Left renal pelvis (tissue), 4 donors: ENCODE results near the gene SERPINB1. TPM values are rescaled to one million over a fixed set of nuclear protein-coding genes. Genes with fewer than 3 reads are reported as not detected.
"Not testable (repeated sequence)": the region's sequence is repeated elsewhere in the genome, so short reads cannot be mapped to it uniquely, and the experiment has no call there.

Experiments used
- DNase-seq, 4 donors: peaks; one replicate each; pipeline ENCODE4 v3.0.0-alpha.2; 2013; ENCODE audit warnings: low read depth in 4 of 4, low spot score in 3 of 4
- polyA plus RNA-seq, 4 donors: library from polyadenylated mRNA; unstranded; fragments of 120-200 nt; gene quantifications; one replicate each; pipeline ENCODE4 v1.2.1, GENCODE V29; 2013; ENCODE audit not compliant: insufficient read length in 4 of 4

SERPINB1 gene
- 10 to 100 TPM; 21.2 to 26.9 (median 23.6) TPM for polyA plus RNA-seq

DNA sequence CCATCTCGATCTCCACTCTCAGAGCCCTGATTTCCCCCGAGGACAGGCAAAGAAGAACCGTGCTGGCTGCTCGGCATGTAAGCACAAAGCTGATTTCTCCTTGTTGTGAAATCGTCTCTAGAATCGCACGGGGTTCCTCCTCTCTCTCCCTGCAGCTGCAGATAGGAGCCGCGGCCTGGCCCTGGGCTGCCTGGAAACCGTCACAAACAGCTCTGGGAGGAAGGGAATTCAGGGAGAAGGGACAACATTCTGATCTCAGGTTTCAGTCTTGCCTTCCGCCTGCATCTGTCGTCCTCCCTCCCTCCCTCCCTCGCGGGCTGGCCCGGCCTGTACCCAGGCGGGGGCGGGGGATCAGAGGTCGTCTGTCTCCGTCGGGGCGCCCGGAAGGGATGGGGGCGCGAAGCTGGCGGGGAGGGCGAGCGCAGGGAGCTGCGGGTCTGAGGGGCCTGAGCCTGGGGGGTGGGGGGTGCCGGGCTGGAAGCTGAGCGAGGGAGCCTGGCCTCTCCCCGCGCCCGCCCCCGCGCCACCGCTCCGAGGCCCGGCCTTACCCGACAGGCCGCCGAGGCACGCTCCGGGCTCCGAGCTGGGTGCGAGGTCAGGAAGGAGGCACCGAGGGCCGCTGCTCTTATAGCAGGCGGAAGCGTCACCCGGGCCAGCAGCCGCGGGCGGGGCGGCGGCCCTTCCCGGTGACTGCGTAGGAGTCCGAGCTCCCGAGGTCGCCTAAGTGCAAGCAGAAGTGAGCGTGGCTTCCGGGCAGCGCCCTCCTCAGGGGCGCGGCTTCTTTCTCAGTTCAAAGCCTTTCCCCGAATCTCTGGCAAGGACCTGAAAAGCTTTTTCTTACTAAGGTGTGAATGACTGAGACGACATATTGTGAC lies at the start of gene SERPINB1:
SERPINB1 (minus strand) TSS at position 600 of the 875 bp plus-strand sequence. CDS start 1,277 bp downstream, outside the sequence.
- peak in 3 of 4 donors; percentile 74 to 87 (median 77) for DNase-seq

GRCh38 chr6:2890976-2891767 lies 49.5 kb upstream of the SERPINB1 start:
- DNase-seq = no peak

DNA sequence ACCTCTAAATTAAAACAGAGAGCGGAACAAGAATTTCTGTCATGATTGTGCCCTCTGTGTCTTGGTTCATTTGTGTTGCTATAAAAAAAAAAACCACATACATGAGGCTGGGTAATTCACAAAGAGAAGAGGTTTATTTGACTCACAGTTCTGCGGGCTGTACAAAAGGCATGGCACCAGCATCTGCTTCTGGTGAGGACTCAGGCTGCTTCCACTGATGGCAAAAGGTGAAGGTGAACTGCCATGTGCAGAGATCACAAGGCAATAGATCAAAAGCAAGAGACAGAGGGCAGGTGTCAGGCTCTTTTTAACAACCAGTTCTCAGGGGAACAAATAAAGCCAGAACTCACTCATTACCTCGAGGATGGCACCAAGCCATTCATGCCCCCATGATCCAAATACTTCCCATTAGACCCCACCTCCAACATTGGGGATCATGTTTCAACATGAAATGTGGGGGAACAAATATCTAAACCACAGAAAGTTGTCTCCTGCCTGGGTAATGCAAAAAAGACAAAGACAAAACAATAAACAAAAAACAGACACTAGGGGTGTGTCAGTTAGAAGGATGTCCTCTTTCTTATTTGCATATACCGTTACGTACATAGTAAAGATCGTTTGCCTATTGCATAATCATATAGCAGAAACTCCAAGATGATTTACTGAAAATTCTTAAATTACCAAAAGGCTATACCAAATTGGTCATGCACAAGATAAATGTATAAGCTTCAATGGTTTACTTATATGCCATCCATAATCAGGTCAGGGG lies 44.5 kb upstream of the SERPINB1 start:
- DNase-seq = no peak

GRCh38 chr6:2884804-2885203 lies 43.1 kb upstream of the SERPINB1 start:
- DNase-seq = no peak

GRCh38 chr6:2883673-2884072 lies 42.0 kb upstream of the SERPINB1 start:
- DNase-seq = no peak

GRCh38 chr6:2881423-2881822 lies 39.8 kb upstream of the SERPINB1 start:
- no peak for DNase-seq

DNA sequence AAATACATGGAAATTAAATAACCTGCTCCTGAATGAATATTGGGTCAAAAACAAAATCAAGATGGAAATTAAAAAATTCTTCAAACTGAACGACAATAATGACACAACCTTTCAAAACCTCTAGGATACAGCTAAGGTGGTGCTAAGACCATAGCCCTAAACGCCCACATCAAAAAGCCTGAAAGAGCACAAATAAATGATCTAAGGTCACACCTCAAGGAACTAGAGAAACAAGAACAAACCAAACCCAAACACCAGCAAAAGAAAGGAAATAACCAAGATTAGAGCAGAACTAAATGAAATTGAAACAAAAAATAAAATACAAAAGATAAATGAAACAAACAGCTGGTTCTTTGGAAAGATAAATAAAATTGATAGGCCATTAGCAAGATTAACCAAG lies 38.5 kb upstream of the SERPINB1 start:
- DNase-seq = not testable (repeated sequence)

DNA sequence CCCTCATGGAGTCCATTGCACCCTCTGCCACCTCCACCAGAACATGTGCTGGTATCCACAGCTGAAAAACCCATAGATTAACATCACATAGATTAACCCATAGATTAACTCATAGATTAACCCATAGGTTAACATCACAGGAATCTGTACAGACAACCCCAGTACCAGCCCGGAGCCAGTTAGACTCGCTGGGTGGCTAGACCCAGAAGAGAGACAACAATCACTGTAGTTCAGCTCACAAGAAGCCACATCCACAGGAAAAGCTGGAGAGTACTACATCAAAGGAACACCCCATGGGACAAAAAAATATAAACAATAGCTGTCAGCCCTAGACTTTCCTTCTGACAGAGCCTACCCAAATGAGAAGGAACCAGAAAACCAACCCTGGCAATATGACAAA lies 36.3 kb upstream of the SERPINB1 start:
- no peak for DNase-seq

GRCh38 chr6:2877057-2877882 lies 35.6 kb upstream of the SERPINB1 start:
- DNase-seq = no peak

- DNase-seq = no peak
Observed at GRCh38 chr6:2876210-2877056, 34.8 kb upstream of the SERPINB1 start.

- DNase-seq = no peak
Observed at GRCh38 chr6:2875359-2876191, 33.9 kb upstream of the SERPINB1 start.

GRCh38 chr6:2873643-2874042 lies 32.0 kb upstream of the SERPINB1 start:
- no peak for DNase-seq

DNA sequence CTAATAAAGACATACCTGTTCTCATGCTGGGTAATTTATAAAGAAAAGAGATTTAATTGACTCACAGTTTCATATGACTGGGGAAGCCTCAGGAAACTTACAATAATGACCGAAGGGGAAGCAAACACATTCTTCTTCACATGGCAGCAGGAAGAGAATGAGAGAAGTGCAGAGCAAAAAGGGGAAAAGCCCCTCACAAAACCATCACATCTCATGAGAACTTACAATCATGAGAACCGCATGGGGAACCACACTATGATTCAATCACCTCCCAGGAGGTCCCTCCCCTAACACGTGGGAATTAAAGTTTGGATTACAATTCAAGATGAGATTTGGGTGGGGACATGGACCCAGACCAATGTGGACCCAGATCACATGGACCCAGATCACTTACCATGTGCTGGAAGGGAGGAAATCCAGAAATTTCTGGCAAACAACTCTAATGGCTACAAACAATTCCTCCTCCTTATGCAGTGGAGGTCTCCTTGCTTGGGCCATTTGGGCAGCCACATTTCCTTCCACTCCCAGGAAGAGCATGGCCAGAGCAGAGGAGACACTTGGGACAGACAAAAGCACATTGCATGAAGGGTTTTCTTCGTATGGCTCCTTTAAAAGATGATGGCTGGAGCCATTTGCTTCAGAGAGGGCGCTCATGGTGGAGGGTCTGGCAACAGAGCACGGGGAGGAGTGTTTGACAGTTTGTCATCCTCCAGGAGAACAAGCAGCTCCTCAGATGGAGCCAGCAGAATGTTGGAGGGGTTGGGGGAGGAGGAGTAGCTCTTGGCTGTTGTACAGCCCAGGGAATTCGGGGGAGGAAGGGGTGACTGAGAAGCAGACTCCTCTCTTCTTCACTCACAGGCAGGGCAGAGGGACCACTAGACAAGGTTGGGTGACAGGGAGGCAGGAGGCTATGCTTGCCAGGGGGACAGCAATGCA lies 31.0 kb upstream of the SERPINB1 start:
- no peak for DNase-seq

DNA sequence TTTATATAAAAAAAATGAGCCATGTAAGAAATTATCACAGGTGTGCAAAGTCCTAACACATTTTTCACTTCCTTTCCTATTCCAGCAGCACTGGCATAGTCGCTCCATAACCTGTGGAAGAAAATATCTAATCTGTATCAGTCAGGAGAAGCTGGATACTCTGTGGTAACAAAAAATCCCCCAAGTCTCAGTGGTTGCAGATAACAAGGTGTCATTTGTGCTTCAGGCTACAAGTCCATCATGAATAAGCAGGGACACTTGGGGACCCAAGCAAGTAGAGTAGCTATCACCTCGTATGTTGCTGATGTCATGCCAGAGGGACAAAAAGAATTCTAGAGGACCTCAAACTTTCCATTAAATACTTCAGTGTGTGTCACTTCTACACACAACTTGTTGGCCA lies 30.3 kb upstream of the SERPINB1 start:
- DNase-seq = no peak

GRCh38 chr6:2871102-2871501 lies 29.4 kb upstream of the SERPINB1 start:
- no peak for DNase-seq

DNA sequence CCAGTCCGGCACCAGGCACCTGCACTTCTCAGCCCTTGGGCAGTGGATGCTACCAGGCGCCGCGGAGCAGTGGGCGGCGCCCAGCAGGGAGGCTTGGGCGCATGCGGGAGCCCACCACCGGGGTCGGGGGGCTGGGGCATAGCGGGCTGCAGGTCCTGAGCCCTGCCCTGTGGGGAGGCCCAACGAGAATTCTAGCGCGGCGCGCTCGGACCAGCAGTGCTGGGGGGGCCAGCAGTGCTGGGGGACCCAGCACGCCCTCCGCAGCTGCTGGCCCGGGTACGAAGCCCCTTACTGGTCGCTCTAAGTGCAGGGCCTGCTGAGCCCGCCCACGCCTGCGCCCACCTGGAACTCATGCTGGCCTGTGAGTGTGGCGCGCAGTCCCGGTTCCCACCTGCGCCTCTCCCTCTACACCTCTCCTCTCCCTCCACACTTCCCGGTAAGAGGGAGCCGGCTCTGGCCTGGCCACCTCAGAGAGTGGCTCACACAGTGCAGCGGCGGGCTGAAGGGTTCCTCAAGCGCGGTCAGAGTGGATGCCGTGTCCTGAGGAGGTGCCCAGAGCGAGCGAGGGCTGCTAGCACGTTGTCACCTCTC lies 28.5 kb upstream of the SERPINB1 start:
- no peak for DNase-seq

DNA sequence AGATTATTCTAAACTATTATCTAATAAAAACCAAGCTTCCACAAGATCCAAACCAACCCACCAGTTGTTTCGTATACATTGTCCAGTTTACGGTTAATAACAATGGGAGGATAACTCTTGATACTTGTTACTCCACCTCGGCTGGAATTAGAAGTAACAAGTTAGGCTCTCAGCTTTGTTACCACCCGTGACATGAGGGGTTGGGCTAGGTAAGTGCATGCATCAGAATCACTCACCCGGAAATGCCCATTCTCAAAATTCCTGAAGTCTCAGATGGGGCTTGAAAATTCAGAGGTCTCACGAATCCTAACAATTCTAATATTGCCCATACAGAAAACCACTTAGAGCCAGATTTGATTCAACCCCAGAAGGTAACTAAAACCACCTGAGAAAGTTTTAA lies 27.0 kb upstream of the SERPINB1 start:
- no peak for DNase-seq
